Omental fat pad (tissue), 4 donors: Measurements from ENCODE around the gene TULP1. TPM values are rescaled to one million over a fixed set of nuclear protein-coding genes. Genes with fewer than 3 reads are reported as not detected.
"Not testable (repeated sequence)": the region's sequence is repeated elsewhere in the genome, so short reads cannot be mapped to it uniquely, and the experiment has no call there.

ENCODE experiments used
- ATAC-seq: fragments of 150-250 bp; one replicate; pipeline ENCODE4 v1.9.1; 2016; ENCODE audit warnings: mild to moderate bottlenecking, moderate library complexity; ENCODE audit not compliant: low FRiP score
- DNase-seq: peaks from one replicate; pipeline ENCODE4 v3.0.0-alpha.2; 2019; ENCODE audit warnings: low spot score
- CTCF ChIP-seq, 3 donors: fragments of 450-650 bp; IDR thresholded peaks; one replicate each; pipeline ENCODE4 v1.5.1; 2016 to 2017; ENCODE audit warnings: antibody characterized with exemption in 3 of 3, mild to moderate bottlenecking in 3 of 3, moderate library complexity in 2 of 3
- total RNA-seq, 4 donors: library from RNA; depleted of rRNA; stranded (reverse); fragments of >200 nt; gene quantifications; one replicate each; pipeline ENCODE4 v1.1.0, GENCODE V29; 2016

Gene TULP1
- total RNA-seq, 4 donors from 2014 or later: 0.28 TPM; not detected in 3

DNA sequence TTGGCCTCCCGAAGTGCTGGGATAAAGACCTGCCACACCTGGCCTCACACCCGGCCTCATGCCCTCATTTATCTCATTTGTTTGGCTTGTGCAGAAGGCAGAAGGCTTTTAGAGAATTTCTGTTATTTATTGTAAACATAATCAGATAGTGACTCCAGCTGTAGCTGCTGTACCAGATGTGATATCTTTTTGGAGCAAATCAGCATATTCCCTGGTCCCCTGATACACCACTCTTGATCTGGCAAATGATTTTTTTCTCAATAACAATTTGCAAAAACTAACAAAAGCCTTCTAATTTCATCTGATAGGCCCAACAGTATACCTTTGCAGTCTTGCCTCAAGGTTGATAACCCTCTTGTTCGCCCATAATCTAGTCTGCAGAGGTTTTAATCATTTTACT is 26.5 kb upstream of the TULP1 start:
- ATAC-seq: no peak
- DNase-seq: no peak
- TF ChIP-seq CTCF (IDR thresholded peaks at IDR 0.05): no peak

DNA sequence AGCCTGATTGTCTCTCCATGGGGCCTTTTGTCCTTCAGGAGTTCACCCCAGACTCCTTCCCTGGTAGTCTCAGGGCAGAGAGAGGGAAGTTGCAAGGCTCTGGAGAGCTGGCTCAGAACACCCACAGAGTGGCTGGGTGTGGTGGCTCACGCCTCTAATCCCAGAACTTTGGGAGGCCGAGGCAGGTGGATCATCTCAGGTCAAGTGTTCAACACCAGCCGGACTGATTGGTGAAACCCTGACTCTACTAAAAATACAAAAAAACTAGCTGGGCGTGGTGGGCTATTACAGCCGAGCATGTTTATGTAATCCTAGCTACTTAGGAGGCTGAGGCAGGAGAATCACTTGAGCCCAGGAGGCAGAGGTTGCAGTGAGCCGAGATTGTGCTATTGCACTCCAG is 23.2 kb upstream of the TULP1 start:
- not testable (repeated sequence) for ATAC-seq, DNase-seq

GRCh38 chr6:35534407-35535170 is 21.9 kb upstream of the TULP1 start:
- TF ChIP-seq CTCF (IDR thresholded peaks at IDR 0.05): no peak
- DNase-seq (no peak), ATAC-seq (no peak)

GRCh38 chr6:35533981-35534380 is 21.3 kb upstream of the TULP1 start:
- no peak for ATAC-seq
- no peak for DNase-seq
- no peak for TF ChIP-seq CTCF (IDR thresholded peaks at IDR 0.05)

GRCh38 chr6:35532126-35532525 is 19.4 kb upstream of the TULP1 start:
- ATAC-seq: no peak
- no peak for DNase-seq
- no peak for TF ChIP-seq CTCF (IDR thresholded peaks at IDR 0.05)

DNA sequence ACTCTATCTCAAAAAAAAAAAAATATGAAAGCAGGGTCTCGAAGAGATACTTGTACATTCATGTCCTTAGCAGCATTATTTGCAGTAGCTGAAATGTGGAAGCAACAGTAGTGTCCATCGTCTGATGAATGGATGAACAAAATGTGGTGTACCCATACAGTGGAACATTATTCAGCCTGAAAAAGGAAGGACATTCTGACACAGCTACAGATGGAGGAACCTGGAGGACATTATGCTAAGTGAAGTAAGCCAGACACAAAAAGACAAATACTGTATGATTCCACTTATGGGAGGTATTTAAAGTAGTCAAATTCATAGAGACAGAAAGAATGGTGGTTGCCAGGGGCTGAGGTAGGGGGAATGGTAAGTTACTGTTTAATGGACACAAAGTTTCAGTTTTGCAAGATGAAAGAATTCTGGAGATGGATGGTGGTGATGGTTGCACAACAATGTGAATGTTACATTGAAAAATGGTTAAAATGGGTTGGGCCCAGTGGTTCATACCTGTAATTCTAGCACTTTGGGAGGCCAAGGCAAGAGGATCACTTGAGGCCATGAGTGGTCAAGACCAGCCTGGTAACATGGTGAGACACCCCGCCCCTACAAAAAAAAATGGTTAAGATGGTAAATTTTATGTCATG is 11.8 kb upstream of the TULP1 start:
- TF ChIP-seq CTCF (IDR thresholded peaks at IDR 0.05): no peak

DNA sequence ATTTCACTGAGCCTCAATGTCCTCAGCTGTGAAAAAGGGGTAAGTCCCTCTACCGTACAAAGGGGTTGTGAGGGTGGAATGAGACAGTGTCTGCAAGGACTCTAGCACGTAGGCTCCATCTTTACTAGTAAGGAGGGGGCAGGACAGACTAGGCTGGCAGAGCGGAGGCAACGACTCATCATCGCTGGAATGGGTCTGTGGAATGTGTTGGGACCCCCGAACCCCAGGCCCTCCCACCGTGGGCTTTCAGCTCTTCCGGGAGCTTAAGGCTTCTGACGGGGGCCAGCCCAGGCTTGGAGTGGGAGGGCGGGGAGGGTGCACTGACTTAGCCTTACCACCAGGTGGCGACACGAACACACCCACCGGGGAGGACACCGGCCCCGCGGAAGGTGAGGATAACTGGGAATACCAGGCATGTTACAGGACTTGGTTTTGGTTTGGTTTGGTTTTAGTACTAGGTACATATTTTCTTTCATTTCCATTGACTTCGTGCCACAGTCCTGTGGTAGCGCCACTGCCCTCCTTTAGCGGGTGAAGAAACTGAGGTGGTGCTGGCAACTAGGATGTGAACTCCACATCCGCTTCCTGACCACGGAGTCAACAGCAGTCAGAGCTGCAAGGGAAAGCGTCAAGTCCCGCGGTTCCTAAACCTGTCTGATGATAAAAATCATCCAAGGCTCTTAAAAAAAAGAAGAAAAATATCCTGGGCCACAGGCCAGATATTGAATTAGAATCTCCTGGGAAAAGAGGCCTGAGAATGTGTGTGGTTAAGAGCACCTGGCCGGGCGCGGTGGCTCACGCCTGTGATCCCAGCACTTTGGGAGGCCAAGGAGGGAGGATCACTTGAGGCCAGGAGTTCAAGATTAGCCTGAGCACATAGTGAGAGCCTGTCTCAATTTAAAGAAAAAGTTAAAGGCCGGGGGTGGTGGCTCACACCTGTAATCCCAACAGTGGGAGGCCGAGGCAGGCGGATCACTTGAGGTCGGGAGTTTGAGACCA is 10.3 kb upstream of the TULP1 start:
- DNase-seq: peak; percentile 78
- ATAC-seq: peak; percentile 91
- peak in 2 of 3 donors; percentile 79 to 85 for TF ChIP-seq CTCF (IDR thresholded peaks at IDR 0.05)

More for the DNA sequence above, 11.8 kb upstream of the TULP1 start:
- DNase-seq (no peak), ATAC-seq (no peak)
